HEK293 (cell line): ENCODE measurements around the gene CYP3A7.

Source experiments
- CTCF ChIA-PET: fragments of 350-600 bp; formaldehyde crosslinking; extraction: SDS; loops from one replicate; lab custom pipeline; 2021; ENCODE audit warnings: antibody characterized with exemption; lab: Yijun Ruan, JAX
- POLR2A ChIA-PET: fragments of 300-600 bp; formaldehyde crosslinking; extraction: SDS; loops from one replicate; lab custom pipeline; 2020; ENCODE audit warnings: antibody characterized with exemption, inconsistent platforms; lab: Yijun Ruan, JAX
- H3K27ac ChIP-seq: fragments of 200-500 bp; sonication (Bioruptor generic); 2 replicates; pipeline ENCODE4 v1.5.1; 2014; ENCODE audit warnings: low read depth, low read length, control low read depth, inconsistent platforms; ENCODE audit errors: extremely low read depth
- H3K36me3 ChIP-seq, 2 experiments: fragments of 200-500 bp in 1 of 2; sonication (Bioruptor generic) in 1 of 2; 1 replicate in 1 of 2; 2 replicates in 1 of 2; pipeline ENCODE4 v1.5.1; 2014 to 2017; ENCODE audit warnings: inconsistent platforms in 2 of 2, low read length in 2 of 2; ENCODE audit not compliant: control insufficient read depth in 2 of 2, insufficient read depth in 1 of 2
- H3K4me1 ChIP-seq: fragments of 200-500 bp; sonication (Bioruptor generic); 2 replicates; pipeline ENCODE4 v1.5.1; 2014; ENCODE audit warnings: mild to moderate bottlenecking, low read length, inconsistent platforms; ENCODE audit not compliant: control insufficient read depth, insufficient read depth
- H3K4me3 ChIP-seq: 2 replicates; pipeline ENCODE4 v1.5.1; 2011; ENCODE audit warnings: low read depth, mild to moderate bottlenecking, control low read depth, low read length, moderate library complexity
- H3K9me3 ChIP-seq: fragments of 200-500 bp; sonication (Bioruptor generic); 2 replicates; pipeline ENCODE4 v1.5.1; 2014; ENCODE audit warnings: low read depth, low read length, inconsistent platforms; ENCODE audit not compliant: control insufficient read depth, insufficient read depth
- HOXA7 ChIP-seq: sonication (generic); formaldehyde crosslinking; IDR thresholded peaks from 2 replicates; pipeline ENCODE4 v1.8.1; 2022; ENCODE audit warnings: missing genetic modification reagents, borderline replicate concordance
- HOXD13 ChIP-seq: sonication (generic); formaldehyde crosslinking; IDR thresholded peaks from 2 replicates; pipeline ENCODE4 v1.8.0; 2022; ENCODE audit warnings: missing genetic modification reagents, borderline replicate concordance
- OSR2 ChIP-seq: fragments of 450-650 bp; formaldehyde crosslinking; IDR thresholded peaks from 2 replicates; pipeline ENCODE4 v1.5.1; 2016; ENCODE audit warnings: missing biosample characterization, missing genetic modification characterization
- YY1 ChIP-seq: fragments of 450-650 bp; formaldehyde crosslinking; IDR thresholded peaks from 2 replicates; pipeline ENCODE4 v1.5.1; 2018; ENCODE audit warnings: missing biosample characterization, missing genetic modification characterization
- ZBTB1 ChIP-seq: fragments of 450-650 bp; formaldehyde crosslinking; IDR thresholded peaks from 2 replicates; pipeline ENCODE4 v1.5.1; 2016; ENCODE audit warnings: missing biosample characterization, missing genetic modification characterization
- ZBTB10 ChIP-seq: fragments of 450-650 bp; formaldehyde crosslinking; IDR thresholded peaks from 2 replicates; pipeline ENCODE4 v1.5.1; 2016; ENCODE audit warnings: missing biosample characterization, missing genetic modification characterization
- ZBTB21 ChIP-seq: fragments of 450-650 bp; formaldehyde crosslinking; IDR thresholded peaks from 2 replicates; pipeline ENCODE4 v1.5.1; 2017; ENCODE audit warnings: missing biosample characterization, missing genetic modification characterization
- ZFP41 ChIP-seq: fragments of 450-650 bp; formaldehyde crosslinking; IDR thresholded peaks from 2 replicates; pipeline ENCODE4 v1.5.1; 2016; ENCODE audit warnings: missing biosample characterization, missing genetic modification characterization, borderline replicate concordance
- ZFP69B ChIP-seq: fragments of 450-650 bp; formaldehyde crosslinking; IDR thresholded peaks from 2 replicates; pipeline ENCODE4 v1.5.1; 2016; ENCODE audit warnings: missing biosample characterization, missing genetic modification characterization
- ZNF138 ChIP-seq: fragments of 450-650 bp; formaldehyde crosslinking; IDR thresholded peaks from 2 replicates; pipeline ENCODE4 v1.5.1; 2016; ENCODE audit warnings: missing biosample characterization, missing genetic modification characterization, borderline replicate concordance
- ZNF398 ChIP-seq: fragments of 450-650 bp; formaldehyde crosslinking; IDR thresholded peaks from 2 replicates; pipeline ENCODE4 v1.5.1; 2017; ENCODE audit warnings: missing biosample characterization, missing genetic modification characterization
- ZNF423 ChIP-seq: fragments of 450-650 bp; formaldehyde crosslinking; IDR thresholded peaks from 2 replicates; pipeline ENCODE4 v1.5.1; 2016; ENCODE audit warnings: missing biosample characterization, missing genetic modification characterization
- ZNF600 ChIP-seq: fragments of 450-650 bp; formaldehyde crosslinking; IDR thresholded peaks from 2 replicates; pipeline ENCODE4 v1.5.1; 2016; ENCODE audit warnings: missing biosample characterization, missing genetic modification characterization
- ZNF660 ChIP-seq: fragments of 450-650 bp; IDR thresholded peaks from 2 replicates; pipeline ENCODE4 v1.5.1; 2018; ENCODE audit warnings: missing biosample characterization, mild to moderate bottlenecking, missing genetic modification characterization
- ZNF670 ChIP-seq: fragments of 450-650 bp; formaldehyde crosslinking; IDR thresholded peaks from 2 replicates; pipeline ENCODE4 v1.5.1; 2016; ENCODE audit warnings: missing biosample characterization, missing genetic modification characterization, low read depth
- ZNF785 ChIP-seq: fragments of 450-650 bp; formaldehyde crosslinking; IDR thresholded peaks from 2 replicates; pipeline ENCODE4 v1.5.1; 2016; ENCODE audit warnings: missing biosample characterization, missing genetic modification characterization
- ZNF830 ChIP-seq: fragments of 450-650 bp; IDR thresholded peaks from 2 replicates; pipeline ENCODE4 v1.5.0; 2018; ENCODE audit warnings: missing biosample characterization, missing genetic modification characterization, low read depth, mild to moderate bottlenecking, moderate library complexity
- TF ChIP-seq, protein P1 (sequence below): fragments of 450-650 bp; IDR thresholded peaks from 2 replicates; pipeline ENCODE4 v1.5.1; 2018; ENCODE audit warnings: missing biosample characterization, mild to moderate bottlenecking, missing genetic modification characterization
- TF ChIP-seq, protein P2 (sequence below): fragments of 450-650 bp; formaldehyde crosslinking; IDR thresholded peaks from 2 replicates; pipeline ENCODE4 v1.5.1; 2017; ENCODE audit warnings: missing biosample characterization, missing genetic modification characterization
- TF ChIP-seq, protein P3 (sequence below): fragments of 450-650 bp; formaldehyde crosslinking; IDR thresholded peaks from 2 replicates; pipeline ENCODE4 v1.5.1; 2016; ENCODE audit warnings: missing biosample characterization, missing genetic modification characterization
- TF ChIP-seq, protein P4 (sequence below): fragments of 450-650 bp; formaldehyde crosslinking; IDR thresholded peaks from 2 replicates; pipeline ENCODE4 v1.5.1; 2016; ENCODE audit warnings: missing biosample characterization, missing genetic modification characterization

Gene CYP3A7

GRCh38 chr7:99764478-99764877 is 29.5 kb upstream of the CYP3A7 start (continued):
- TF ChIP-seq ZNF398 (tag by site-specific recombination) (no peak), ZNF670 (tag by site-specific recombination) (no peak), ZBTB10 (tag by site-specific recombination) (no peak), ZNF423 (tag by site-specific recombination) (no peak)

- Histone ChIP-seq H3K27ac (no peak overlapping the region), H3K36me3 (no peaks in the 10 kb centered on the region), H3K4me3 (no peak overlapping the region), H3K4me1 (no peaks in the 10 kb centered on the region; the same call in 1 of the 2 replicates), H3K9me3 (no peaks in the 10 kb centered on the region)
- ChIA-PET CTCF (no interaction called here), POLR2A (no interaction called here)
- TF ChIP-seq, protein P1, sequence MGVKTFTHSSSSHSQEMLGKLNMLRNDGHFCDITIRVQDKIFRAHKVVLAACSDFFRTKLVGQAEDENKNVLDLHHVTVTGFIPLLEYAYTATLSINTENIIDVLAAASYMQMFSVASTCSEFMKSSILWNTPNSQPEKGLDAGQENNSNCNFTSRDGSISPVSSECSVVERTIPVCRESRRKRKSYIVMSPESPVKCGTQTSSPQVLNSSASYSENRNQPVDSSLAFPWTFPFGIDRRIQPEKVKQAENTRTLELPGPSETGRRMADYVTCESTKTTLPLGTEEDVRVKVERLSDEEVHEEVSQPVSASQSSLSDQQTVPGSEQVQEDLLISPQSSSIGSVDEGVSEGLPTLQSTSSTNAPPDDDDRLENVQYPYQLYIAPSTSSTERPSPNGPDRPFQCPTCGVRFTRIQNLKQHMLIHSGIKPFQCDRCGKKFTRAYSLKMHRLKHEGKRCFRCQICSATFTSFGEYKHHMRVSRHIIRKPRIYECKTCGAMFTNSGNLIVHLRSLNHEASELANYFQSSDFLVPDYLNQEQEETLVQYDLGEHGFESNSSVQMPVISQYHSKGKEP (tag by site-specific recombination) = no peak
- TF ChIP-seq HOXA7 (no peak), OSR2 (tag by site-specific recombination) (no peak), ZNF600 (tag by site-specific recombination) (0 out of 2 replicates have a peak, but pooled peaks have one; percentile 25)
- TF ChIP-seq, protein P2, sequence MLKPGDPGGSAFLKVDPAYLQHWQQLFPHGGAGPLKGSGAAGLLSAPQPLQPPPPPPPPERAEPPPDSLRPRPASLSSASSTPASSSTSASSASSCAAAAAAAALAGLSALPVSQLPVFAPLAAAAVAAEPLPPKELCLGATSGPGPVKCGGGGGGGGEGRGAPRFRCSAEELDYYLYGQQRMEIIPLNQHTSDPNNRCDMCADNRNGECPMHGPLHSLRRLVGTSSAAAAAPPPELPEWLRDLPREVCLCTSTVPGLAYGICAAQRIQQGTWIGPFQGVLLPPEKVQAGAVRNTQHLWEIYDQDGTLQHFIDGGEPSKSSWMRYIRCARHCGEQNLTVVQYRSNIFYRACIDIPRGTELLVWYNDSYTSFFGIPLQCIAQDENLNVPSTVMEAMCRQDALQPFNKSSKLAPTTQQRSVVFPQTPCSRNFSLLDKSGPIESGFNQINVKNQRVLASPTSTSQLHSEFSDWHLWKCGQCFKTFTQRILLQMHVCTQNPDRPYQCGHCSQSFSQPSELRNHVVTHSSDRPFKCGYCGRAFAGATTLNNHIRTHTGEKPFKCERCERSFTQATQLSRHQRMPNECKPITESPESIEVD = no peak
These were observed 27.8 kb upstream of the CYP3A7 start for GRCh38 chr7:99762680-99763327.

GRCh38 chr7:99755085-99755484 is 20.1 kb upstream of the CYP3A7 start:
- ChIA-PET CTCF (interaction anchor here (0.6 kb wide), 1 partner anchor 174 kb away, joined by 4 read pairs; no protein-coding TSS in a partner anchor), POLR2A (no interaction called here)
- Histone ChIP-seq H3K36me3 (no peaks in the 10 kb centered on the region), H3K9me3 (no peaks in the 10 kb centered on the region), H3K4me3 (no peak overlapping the region), H3K27ac (no peak overlapping the region), H3K4me1 (peaks cover 6% of the 10 kb centered on the region; the same call in 1 of the 2 replicates)
- TF ChIP-seq ZNF785 (tag by site-specific recombination) (no peak), ZBTB1 (tag by site-specific recombination) (no peak), HOXD13 (CRISPR knock-in tag) (no peak), ZNF830 (tag by site-specific recombination) (no peak), ZBTB21 (tag by site-specific recombination) (no peak), ZNF138 (tag by site-specific recombination) (no peak), YY1 (tag by site-specific recombination) (no peak), ZNF660 (tag by site-specific recombination) (no peak), ZFP69B (tag by site-specific recombination) (no peak), ZFP41 (tag by site-specific recombination) (no peak)
- TF ChIP-seq, protein P3, sequence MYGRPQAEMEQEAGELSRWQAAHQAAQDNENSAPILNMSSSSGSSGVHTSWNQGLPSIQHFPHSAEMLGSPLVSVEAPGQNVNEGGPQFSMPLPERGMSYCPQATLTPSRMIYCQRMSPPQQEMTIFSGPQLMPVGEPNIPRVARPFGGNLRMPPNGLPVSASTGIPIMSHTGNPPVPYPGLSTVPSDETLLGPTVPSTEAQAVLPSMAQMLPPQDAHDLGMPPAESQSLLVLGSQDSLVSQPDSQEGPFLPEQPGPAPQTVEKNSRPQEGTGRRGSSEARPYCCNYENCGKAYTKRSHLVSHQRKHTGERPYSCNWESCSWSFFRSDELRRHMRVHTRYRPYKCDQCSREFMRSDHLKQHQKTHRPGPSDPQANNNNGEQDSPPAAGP = no peak
- TF ChIP-seq, protein P4, sequence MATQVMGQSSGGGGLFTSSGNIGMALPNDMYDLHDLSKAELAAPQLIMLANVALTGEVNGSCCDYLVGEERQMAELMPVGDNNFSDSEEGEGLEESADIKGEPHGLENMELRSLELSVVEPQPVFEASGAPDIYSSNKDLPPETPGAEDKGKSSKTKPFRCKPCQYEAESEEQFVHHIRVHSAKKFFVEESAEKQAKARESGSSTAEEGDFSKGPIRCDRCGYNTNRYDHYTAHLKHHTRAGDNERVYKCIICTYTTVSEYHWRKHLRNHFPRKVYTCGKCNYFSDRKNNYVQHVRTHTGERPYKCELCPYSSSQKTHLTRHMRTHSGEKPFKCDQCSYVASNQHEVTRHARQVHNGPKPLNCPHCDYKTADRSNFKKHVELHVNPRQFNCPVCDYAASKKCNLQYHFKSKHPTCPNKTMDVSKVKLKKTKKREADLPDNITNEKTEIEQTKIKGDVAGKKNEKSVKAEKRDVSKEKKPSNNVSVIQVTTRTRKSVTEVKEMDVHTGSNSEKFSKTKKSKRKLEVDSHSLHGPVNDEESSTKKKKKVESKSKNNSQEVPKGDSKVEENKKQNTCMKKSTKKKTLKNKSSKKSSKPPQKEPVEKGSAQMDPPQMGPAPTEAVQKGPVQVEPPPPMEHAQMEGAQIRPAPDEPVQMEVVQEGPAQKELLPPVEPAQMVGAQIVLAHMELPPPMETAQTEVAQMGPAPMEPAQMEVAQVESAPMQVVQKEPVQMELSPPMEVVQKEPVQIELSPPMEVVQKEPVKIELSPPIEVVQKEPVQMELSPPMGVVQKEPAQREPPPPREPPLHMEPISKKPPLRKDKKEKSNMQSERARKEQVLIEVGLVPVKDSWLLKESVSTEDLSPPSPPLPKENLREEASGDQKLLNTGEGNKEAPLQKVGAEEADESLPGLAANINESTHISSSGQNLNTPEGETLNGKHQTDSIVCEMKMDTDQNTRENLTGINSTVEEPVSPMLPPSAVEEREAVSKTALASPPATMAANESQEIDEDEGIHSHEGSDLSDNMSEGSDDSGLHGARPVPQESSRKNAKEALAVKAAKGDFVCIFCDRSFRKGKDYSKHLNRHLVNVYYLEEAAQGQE (tag by site-specific recombination) = no peak
